HUDEP-2 (cell line): Measurements from ENCODE around the gene ERICH3.

Experiments
- DNase-seq, 76 experiments: peaks; one replicate each; lab custom pipeline; 2025; ENCODE audit not compliant: unreplicated experiment in 76 of 76; lab: John Stamatoyannopoulos, UW

The ERICH3 gene

GRCh38 chr1:74673351-74674111 lies at the start of gene ERICH3:
TSS of gene ERICH3 (minus strand) at chr1:74673792. CDS start at chr1:74673519, 273 bp downstream.
- DNase-seq, result no peak

DNA sequence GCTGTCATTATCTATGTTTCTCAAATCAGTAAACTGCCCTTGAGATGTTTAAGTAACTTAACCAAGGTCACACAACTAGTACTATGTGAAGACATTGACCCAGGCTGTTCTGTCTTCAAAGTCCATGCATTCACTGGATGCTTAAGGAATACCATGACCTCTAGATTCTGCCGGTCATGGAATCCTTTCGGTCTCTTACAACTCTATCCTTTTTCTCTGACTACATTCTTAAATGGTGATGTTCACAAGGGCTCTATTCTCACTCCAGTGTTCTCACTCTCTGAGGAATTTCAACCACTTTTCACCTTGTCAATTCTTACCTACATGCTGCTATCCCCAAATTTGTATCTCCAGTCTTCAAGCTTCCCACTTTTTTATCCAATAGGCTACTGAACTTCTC lies 44.0 kb upstream of the ERICH3 start:
- DNase-seq, result no peak

- DNase-seq, result no peak
Observed at GRCh38 chr1:74716822-74717221, 43.2 kb upstream of the ERICH3 start.

- no peak for DNase-seq
Observed at GRCh38 chr1:74715806-74716205, 42.2 kb upstream of the ERICH3 start.

DNA sequence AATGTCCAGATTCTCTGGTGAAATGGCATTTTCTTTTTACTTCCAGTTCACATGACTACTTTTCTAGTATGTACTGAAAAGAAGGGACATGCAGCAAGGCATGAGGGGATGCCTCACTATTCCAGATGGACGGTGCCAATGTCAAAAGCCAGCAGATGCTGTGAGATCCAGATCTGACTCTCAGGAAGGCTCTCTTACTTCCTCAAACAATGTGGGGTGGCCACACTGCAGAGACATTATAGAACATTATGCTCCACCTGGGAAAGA lies 41.6 kb upstream of the ERICH3 start:
- DNase-seq, result no peak

DNA sequence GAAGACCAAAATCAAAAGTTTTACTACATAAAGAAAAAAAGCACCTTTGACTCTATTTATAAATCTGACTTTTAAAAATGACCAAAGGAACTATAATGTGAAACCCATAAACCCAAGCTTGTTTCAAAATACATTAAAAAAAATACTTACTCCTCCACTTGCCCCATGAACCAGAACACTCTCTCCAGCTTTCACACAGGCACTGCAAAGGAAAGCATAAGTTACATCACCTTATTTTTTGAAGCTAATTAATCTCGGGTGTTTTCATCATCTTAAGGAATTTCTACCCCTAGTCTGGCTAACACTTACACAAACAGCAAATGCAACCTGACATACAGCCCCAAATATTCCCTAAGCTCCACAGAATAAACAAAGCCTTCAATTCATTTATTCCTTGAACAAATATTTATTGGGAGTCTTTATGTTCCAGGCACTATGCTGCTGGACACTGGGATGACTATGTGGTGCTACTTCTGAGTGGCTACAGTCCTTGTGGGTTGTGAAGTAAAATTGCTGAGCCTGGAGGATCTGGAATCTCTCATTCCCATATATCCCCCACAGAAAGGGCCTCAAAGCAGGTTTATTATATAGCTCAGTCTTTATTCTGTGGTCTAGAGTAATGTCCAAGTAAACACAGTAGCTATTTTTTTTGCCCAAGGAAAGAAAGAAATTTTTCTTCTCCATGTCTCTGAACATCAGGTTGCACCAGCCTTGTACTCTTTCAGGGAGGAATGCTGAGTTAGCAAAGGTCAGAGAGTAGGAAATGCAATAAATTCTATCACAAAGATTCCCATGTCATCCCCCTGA lies 41.0 kb upstream of the ERICH3 start:
- DNase-seq, result no peak

- no peak for DNase-seq
Observed at GRCh38 chr1:74713849-74714248, 40.3 kb upstream of the ERICH3 start.

DNA sequence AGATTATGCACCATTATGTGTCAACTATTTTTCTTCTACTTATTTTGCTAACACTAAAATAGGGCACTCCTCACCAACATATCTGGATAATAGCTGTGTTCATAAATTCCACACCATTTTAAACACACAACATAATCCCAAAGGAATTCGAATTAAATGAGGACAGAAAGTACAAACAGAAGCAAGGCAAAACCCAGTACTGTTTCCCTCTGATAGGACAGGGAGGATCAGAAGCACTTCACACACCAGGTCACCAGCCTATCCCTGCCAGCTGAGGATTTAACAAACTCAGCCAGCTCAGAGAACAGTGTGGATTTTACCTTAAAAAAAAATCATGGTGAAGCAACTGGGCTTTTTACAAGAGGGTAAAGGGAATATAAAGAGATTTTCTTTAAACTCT lies 39.3 kb upstream of the ERICH3 start:
- no peak for DNase-seq

DNA sequence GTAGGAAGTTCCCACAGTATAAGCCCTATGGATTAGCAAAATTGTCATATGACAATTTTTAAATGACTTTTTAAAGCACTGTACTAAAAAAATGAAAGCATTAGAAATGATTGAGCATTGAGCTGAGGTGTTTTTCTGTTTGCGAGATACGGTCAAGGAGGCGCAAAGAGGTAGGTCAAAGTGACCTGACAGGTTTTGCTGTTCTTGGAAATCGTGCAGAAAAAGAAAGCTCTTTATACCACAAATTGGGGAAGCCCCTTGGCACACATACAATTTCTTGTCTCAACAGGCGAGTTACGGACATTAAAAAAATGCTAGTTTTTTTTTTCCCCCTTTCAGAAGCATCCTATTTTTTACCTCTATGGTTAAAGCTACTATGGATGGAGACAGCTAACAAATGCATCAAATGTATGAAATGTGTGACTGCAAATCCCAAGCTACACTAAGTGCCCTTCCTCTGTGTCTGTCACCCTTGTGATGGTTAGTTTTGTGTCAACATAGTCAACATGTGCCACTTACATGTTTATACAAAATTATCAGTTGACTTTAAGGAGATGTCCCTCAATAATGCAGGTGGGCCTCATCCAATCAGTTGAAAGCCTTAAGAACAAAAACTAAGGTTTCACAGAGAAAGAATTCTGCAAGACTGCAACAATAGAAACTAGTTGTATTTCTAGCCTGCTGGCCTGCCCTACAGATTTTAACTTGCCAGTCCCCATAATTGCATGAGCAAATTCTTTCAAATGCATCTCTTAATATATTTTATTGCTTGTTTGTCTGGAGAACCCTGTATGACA lies 30.0 kb upstream of the ERICH3 start:
- no peak for DNase-seq

DNA sequence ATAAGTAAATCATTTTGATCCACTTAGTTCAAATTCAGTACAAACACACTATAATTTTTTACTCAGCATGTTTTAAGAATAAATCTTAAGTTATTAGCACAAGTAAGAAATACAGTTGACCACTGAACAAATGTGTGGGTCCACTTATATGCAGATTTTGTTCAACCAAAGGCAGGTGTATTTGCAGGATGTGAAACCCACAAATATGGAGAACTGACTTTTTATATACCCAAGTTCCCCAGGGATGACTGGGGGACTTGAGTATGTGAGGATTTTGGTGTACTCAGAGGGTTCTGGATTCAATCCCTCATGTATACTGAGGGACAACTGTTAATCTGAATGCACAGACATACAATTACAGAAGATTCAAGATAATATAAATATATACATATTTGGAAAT lies 25.7 kb upstream of the ERICH3 start:
- DNase-seq, result no peak

DNA sequence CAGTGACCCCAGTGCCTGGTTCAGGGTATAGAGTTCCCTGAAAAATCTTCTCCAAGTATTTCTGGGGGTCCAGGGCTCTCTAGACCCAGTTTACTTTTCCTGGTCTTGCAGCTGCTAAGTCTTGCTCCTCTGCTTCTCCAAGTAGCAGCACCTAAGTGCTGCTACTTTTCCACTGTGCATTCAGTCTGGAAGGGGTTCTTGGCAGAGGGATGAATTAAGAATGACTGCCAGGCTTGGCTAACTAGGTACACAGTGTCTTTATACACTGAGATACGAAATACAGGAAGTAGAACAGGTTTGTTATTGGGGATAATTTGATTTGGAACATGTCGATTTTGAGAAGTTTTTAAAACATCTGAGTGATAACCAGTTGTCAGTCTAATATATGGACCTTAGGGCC lies 24.2 kb upstream of the ERICH3 start:
- no peak for DNase-seq

DNA sequence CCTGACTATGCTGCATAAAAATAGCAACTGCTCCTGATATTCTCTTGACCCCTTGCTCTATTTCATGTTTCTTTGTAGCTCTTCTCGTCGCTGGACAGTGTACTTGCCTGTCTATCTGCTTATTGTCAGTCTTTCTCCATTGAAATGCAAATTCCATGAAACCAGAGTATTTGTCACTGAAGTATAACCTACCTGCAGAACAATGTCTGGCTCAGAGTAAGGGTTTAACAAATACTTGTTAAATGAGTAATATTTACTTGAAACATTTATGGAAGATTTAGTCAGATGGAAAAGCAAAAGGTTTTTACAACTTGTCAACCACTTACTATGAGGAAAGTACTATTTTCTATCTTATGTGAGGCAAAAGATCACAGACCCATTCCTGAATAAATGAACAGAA lies 19.9 kb upstream of the ERICH3 start:
- no peak for DNase-seq

DNA sequence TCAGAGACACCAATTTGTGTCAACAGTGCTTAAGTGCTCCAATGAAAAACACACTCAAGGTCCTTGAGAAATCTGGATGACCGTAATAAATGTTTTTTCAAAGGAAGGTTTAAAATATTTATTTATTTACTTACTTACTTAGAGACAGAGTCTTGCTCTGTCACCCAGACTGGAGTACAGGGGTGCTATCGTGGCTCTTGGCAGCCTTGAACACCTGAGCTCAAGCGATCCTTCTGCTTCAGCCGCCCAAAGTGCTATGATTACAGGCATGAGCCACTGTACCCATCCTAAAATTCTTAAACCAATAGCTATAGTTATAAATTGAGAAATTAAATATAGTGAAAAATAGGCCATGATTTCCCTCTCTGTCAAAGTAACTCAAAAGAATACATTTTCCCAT lies 17.3 kb upstream of the ERICH3 start:
- no peak for DNase-seq

DNA sequence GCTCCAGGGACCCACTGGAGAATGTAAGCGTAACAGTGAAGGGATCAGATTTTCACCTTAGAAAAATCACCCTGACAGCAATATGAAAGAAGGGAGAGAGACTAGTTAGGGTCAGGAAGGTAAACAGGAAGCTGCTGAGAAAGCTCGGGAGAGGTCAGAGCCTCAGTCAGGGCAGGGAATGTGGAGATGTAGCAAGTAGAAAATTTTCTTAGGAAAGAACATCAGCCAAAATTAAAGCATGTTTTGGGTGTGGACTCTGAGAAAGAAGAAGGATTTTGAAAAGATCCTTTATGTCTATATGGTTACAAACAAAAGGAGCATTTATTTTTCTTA lies 16.7 kb upstream of the ERICH3 start:
- DNase-seq, result no peak

DNA sequence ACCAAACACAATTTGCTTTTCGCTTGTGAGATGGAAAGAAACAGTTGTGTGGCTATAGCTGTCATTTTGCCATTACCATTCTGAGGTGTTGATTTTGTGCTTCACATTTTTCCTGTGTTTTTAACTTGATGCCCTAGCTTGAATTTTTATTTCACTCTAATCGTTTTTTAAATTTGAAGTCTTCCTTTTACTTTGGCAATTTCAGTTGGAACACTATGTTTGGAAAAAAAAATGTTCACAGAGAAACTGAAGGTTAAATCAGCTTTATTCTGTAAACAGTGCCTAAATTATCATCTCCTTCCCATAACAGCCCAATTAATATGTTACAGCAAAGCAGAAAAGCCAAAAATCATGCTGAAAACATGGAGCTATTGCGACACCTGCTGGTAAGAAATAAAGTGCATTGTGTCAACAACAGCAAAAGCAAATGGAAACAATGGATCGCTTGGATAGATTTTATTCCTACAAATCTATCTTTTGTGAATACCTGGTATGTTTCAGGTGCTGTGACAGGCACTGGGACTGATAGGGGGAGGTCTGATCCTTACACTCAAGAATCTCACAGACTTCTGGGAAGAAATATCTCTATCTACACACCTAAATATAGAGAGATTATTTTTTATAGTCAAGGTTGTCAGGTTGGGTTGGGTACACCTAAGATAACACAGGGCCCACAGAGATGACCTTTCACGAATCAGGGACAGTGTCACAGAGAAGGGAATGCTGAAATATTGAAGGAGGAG lies 16.2 kb upstream of the ERICH3 start:
- DNase-seq, result peak in 42 of 76 experiments; percentile 0 to 73 (median 24)

DNA sequence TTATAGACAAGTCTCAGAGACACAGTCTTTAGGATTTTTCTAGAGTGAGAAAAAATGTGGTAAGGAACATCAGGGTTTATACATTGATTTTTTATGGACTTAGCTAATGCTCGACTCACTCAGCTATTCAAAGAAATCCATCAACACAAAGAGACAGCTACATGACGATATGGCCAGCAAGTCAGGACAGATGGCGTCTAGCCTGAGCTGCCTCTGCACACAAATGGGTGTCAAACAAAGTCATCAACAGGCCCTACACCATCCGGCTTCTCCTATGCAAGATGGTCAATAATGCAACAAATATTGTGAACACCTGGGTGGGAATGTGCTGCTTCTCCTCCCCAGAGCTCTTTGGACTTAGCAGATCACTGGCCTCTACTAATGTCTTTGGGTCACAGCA lies 13.3 kb upstream of the ERICH3 start:
- no peak for DNase-seq

GRCh38 chr1:74684301-74684700 lies 10.7 kb upstream of the ERICH3 start:
- no peak for DNase-seq

- DNase-seq, result no peak
Observed at GRCh38 chr1:74683656-74684055, 10.1 kb upstream of the ERICH3 start.

GRCh38 chr1:74681851-74682250 lies 8.3 kb upstream of the ERICH3 start:
- DNase-seq, result no peak

GRCh38 chr1:74681449-74681848 lies 7.9 kb upstream of the ERICH3 start:
- DNase-seq, result no peak

DNA sequence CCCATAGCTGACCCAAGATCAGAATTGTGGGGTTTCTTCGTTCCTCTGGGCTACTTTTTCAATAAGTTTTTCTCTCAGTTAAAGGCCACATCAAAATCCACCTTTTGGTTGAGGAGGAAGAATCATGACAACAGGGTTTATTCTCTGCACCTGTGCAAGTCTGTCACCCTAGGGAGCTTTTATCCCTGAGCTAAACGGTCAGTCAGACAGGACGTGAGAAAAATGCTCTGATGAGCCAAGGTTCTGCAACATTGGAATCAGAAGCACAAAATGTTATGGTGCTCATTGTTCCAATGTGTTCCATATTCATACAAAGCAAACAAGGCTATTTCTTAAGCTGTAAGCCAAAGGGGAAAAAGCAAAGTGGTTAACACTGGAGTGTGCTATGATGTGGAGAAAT lies 7.4 kb upstream of the ERICH3 start:
- DNase-seq, result no peak
